H1 (cell line): Measurements from ENCODE around the gene NXPH2. TPM values are rescaled to one million over a fixed set of nuclear protein-coding genes. Genes with fewer than 3 reads are reported as not detected.

Experiments
- CBX8 ChIP-seq: fragments of 300-800, 300-1000 bp; sonication (generic); IDR thresholded peaks from 2 replicates; pipeline ENCODE4 v1.7.1; 2016; ENCODE audit warnings: low read depth, low read length, borderline replicate concordance
- CHD1 ChIP-seq: IDR thresholded peaks from 2 replicates; pipeline ENCODE4 v1.6.1; 2012; ENCODE audit warnings: low read depth, low read length, improper control_type of control experiment
- CHD2 ChIP-seq: IDR thresholded peaks from 2 replicates; pipeline ENCODE4 v1.6.1; 2012; ENCODE audit warnings: low read length, improper control_type of control experiment
- CTBP2 ChIP-seq: IDR thresholded peaks from 2 replicates; pipeline ENCODE4 v1.7.0; 2011; ENCODE audit warnings: borderline replicate concordance, mild to moderate bottlenecking, moderate library complexity, mixed read lengths, low read length; ENCODE audit not compliant: insufficient read depth, insufficient read length
- EP300 ChIP-seq, 2 experiments: IDR thresholded peaks; 1 replicate in 1 of 2; 2 replicates in 1 of 2; pipeline ENCODE4 v1.6.1; 2011 to 2012; ENCODE audit warnings: low read depth in 2 of 2, low read length in 2 of 2, mild to moderate bottlenecking in 2 of 2, borderline replicate concordance in 1 of 2, inconsistent platforms in 1 of 2, moderate library complexity in 1 of 2
- FOSL1 ChIP-seq: IDR thresholded peaks from 2 replicates; pipeline ENCODE4 v1.6.1; 2011; ENCODE audit warnings: mild to moderate bottlenecking, low read depth, low read length, moderate library complexity; ENCODE audit not compliant: insufficient read depth
- HDAC2 ChIP-seq, 2 experiments: fragments of 300-600 bp in 1 of 2; sonication (generic) in 1 of 2; IDR thresholded peaks; 2 replicates each; pipeline ENCODE4 v1.6.1; 2011 to 2012; ENCODE audit warnings: low read depth in 2 of 2, low read length in 2 of 2, mild to moderate bottlenecking in 2 of 2, moderate library complexity in 2 of 2, borderline replicate concordance in 1 of 2, inconsistent platforms in 1 of 2
- HDAC6 ChIP-seq: IDR thresholded peaks from one replicate; pipeline ENCODE4 v1.7.1; 2012; ENCODE audit warnings: low read depth, mild to moderate bottlenecking, inconsistent platforms, low read length, moderate library complexity
- JUND ChIP-seq: IDR thresholded peaks from 2 replicates; pipeline ENCODE4 v1.6.1; 2011; ENCODE audit warnings: mild to moderate bottlenecking, improper control_type of control experiment, low read length
- KDM5A ChIP-seq: fragments of 200-600 bp; IDR thresholded peaks from 2 replicates; pipeline ENCODE4 v1.7.1; 2012; ENCODE audit warnings: mild to moderate bottlenecking, low read length, inconsistent platforms, mixed read lengths
- MAFK ChIP-seq: IDR thresholded peaks from 2 replicates; pipeline ENCODE4 v1.6.1; 2012; ENCODE audit warnings: low read depth, mild to moderate bottlenecking, improper control_type of control experiment, low read length
- NANOG ChIP-seq: IDR thresholded peaks from 2 replicates; pipeline ENCODE4 v1.6.1; 2011; ENCODE audit warnings: low read length, low read depth, mild to moderate bottlenecking, inconsistent platforms; ENCODE audit not compliant: insufficient read depth, poor library complexity, severe bottlenecking
- NRF1 ChIP-seq: IDR thresholded peaks from 2 replicates; pipeline ENCODE4 v1.6.1; 2011; ENCODE audit warnings: mild to moderate bottlenecking, low read depth, low read length, improper control_type of control experiment
- POLR2A ChIP-seq, 2 experiments: IDR thresholded peaks; 1 replicate in 1 of 2; 2 replicates in 1 of 2; pipeline ENCODE4 v1.6.1; 2011; ENCODE audit warnings: low read depth in 2 of 2, low read length in 2 of 2, mild to moderate bottlenecking in 2 of 2; ENCODE audit errors: control extremely low read depth in 1 of 2
- POLR2AphosphoS5 ChIP-seq: IDR thresholded peaks from 2 replicates; pipeline ENCODE4 v1.6.1; 2011; ENCODE audit warnings: low read depth, low read length
- RBBP5 ChIP-seq: IDR thresholded peaks from 2 replicates; pipeline ENCODE4 v1.7.1; 2012; ENCODE audit warnings: low read depth, mild to moderate bottlenecking, inconsistent platforms, low read length, moderate library complexity, borderline replicate concordance
- RNF2 ChIP-seq: fragments of 200-900, 300-1000 bp; sonication (generic); IDR thresholded peaks from 2 replicates; pipeline ENCODE4 v1.7.1; 2016; ENCODE audit warnings: borderline replicate concordance, low read depth, mild to moderate bottlenecking, antibody characterized with exemption, low read length; ENCODE audit not compliant: poor library complexity, severe bottlenecking; ENCODE audit errors: missing control alignments
- SAP30 ChIP-seq: fragments of 300-600 bp; sonication (generic); IDR thresholded peaks from 2 replicates; pipeline ENCODE4 v1.7.1; 2012; ENCODE audit warnings: low read length, moderate library complexity, mild to moderate bottlenecking, inconsistent platforms; ENCODE audit not compliant: insufficient read depth, insufficient replicate concordance
- SIN3A ChIP-seq, 2 experiments: IDR thresholded peaks in 1 of 2; conservative IDR thresholded peaks in 1 of 2; 2 replicates each; pipeline ENCODE4 v1.6.1; 2011 to 2012; ENCODE audit warnings: low read length in 2 of 2, improper control_type of control experiment in 1 of 2, low read depth in 1 of 2, mild to moderate bottlenecking in 1 of 2
- SIX5 ChIP-seq: IDR thresholded peaks from 2 replicates; pipeline ENCODE4 v1.6.1; 2011; ENCODE audit warnings: mild to moderate bottlenecking, low read depth, low read length
- SP1 ChIP-seq: IDR thresholded peaks from 2 replicates; pipeline ENCODE4 v1.6.1; 2011; ENCODE audit warnings: low read depth, low read length
- SP4 ChIP-seq: IDR thresholded peaks from 2 replicates; pipeline ENCODE4 v1.6.1; 2012; ENCODE audit warnings: low read length, inconsistent platforms
- SRF ChIP-seq: IDR thresholded peaks from 2 replicates; pipeline ENCODE4 v1.6.1; 2011; ENCODE audit warnings: mild to moderate bottlenecking, low read depth, low read length, moderate library complexity
- TAF7 ChIP-seq: optimal IDR thresholded peaks from 2 replicates; pipeline ENCODE3; 2011; ENCODE audit warnings: low read depth, mild to moderate bottlenecking, inconsistent platforms, low read length, moderate library complexity, borderline replicate concordance
- TCF12 ChIP-seq: IDR thresholded peaks from 2 replicates; pipeline ENCODE4 v1.6.1; 2011; ENCODE audit warnings: low read depth, mild to moderate bottlenecking, low read length
- polyA plus RNA-seq, 7 experiments: library from polyadenylated mRNA; depleted of rRNA in 3 of 7; stranded (reverse) in 5 of 7; unstranded in 2 of 7; fragments of >200 nt in 5 of 7; fragments of 200-250 nt in 2 of 7; gene quantifications; 1 replicate in 5 of 7; 2 replicates in 1 of 7; 4 replicates in 1 of 7; pipeline versions ENCODE4 v1.2.1 to v1.2.3, GENCODE V29; 2011 to 2013; ENCODE audit warnings: missing spikeins in 2 of 7, mixed read lengths in 2 of 7
- total RNA-seq: library from RNA; stranded (reverse); fragmentation: NEBNext Ultra II Directional; extraction: Animal tissue kit (Norgen Biotek cat#: 25700); gene quantifications from 2 replicates; pipeline ENCODE4 v1.2.1, GENCODE V29; 2021

Gene NXPH2
- total and polyA plus RNA-seq, 2 of the 8 experiments (the other 6 are each of a cell fraction or from before 2014, with no cell fraction given), result 1.9 to 6.9 TPM

GRCh38 chr2:138777996-138778395 is 2.2 kb downstream of the NXPH2 start (continued):
- peak; percentile 79; the same call in 1 of the 2 replicates for TF ChIP-seq TCF12
- TF ChIP-seq CBX8, result no peak
- no peak for TF ChIP-seq CTBP2
- peak; percentile 71 for TF ChIP-seq NANOG
- no peak for TF ChIP-seq SAP30
- TF ChIP-seq CHD2, result peak; percentile 44; the same call in 1 of the 2 replicates
- peak; percentile 92 for TF ChIP-seq SP1
- 0 out of 3 replicates have a peak, but pooled peaks of 1 of the 2 experiments have one; percentile 25 for TF ChIP-seq POLR2A (IDR thresholded peaks at IDR 0.05; ENCODE audit: control extremely low read depth in 1 of 2, low read depth in 2 of 2, low read length in 2 of 2)
- no peak for TF ChIP-seq POLR2AphosphoS5
- no peak for TF ChIP-seq SIX5
- no peak for TF ChIP-seq KDM5A
- 0 out of 2 replicates have a peak, but pooled peaks have one; percentile 44 for TF ChIP-seq JUND
- no peak for TF ChIP-seq SRF
- TF ChIP-seq SP4, result peak; percentile 51; the same call in 1 of the 2 replicates
- peak; percentile 27 to 84; a peak in 2 of 4 replicates for TF ChIP-seq SIN3A (conservative IDR thresholded peaks at IDR 0.05 in 1 of 2, IDR thresholded peaks at IDR 0.05 in 1 of 2; ENCODE audit: low read depth in 1 of 2, low read length in 2 of 2)
- no peak for TF ChIP-seq CHD1
- TF ChIP-seq NRF1, result no peak
- peak in 1 of 2 experiments; percentile 88; a peak in 1 of 4 replicates for TF ChIP-seq HDAC2 (IDR thresholded peaks at IDR 0.05; ENCODE audit: borderline replicate concordance in 1 of 2, low read depth in 2 of 2, low read length in 2 of 2)
- no peak for TF ChIP-seq HDAC6
- TF ChIP-seq EP300 (IDR thresholded peaks at IDR 0.05; ENCODE audit: borderline replicate concordance in 1 of 2, low read depth in 2 of 2, low read length in 2 of 2), result peak in 1 of 2 experiments; percentile 94; a peak in 1 of 3 replicates
- peak; percentile 12 for TF ChIP-seq TAF7
- no peak for TF ChIP-seq MAFK
- no peak for TF ChIP-seq FOSL1
- no peak for TF ChIP-seq RNF2
- peak; percentile 25; the same call in 1 of the 2 replicates for TF ChIP-seq RBBP5
